A549 (cell line): ENCODE data around the gene C1orf174. TPM values are rescaled to one million over a fixed set of nuclear protein-coding genes. Genes with fewer than 3 reads are reported as not detected.

ENCODE experiments used
- ATAC-seq, 2 experiments: fragments of 200-7000 bp in 1 of 2; fragments of >200 bp in 1 of 2; cut with Nextera tagmentation in 1 of 2; cut with Tn5 transposase in 1 of 2; 3 replicates each; pipeline versions ENCODE4 v1.8.0 to v1.9.1; 2018 to 2020; ENCODE audit warnings: mild to moderate bottlenecking in 1 of 2, moderate library complexity in 1 of 2
- CTCF ChIA-PET: fragments of 300-600 bp; sonication (Branson Sonifier 250); formaldehyde crosslinking; extraction: SDS; loops from one replicate; lab custom pipeline; 2021; ENCODE audit warnings: antibody characterized with exemption, inconsistent platforms; lab: Yijun Ruan, JAX
- POLR2A ChIA-PET: fragments of 350-600 bp; formaldehyde crosslinking; extraction: SDS; loops from one replicate; lab custom pipeline; 2021; ENCODE audit warnings: antibody characterized with exemption, inconsistent platforms; lab: Yijun Ruan, JAX
- DNase-seq, 2 experiments: peaks; one replicate each; pipeline versions ENCODE4 v3.0.0 to v3.0.0-alpha.2; 2011 to 2016; ENCODE audit warnings: low read depth in 1 of 2, low spot score in 1 of 2
- FAIRE-seq: peaks from 2 replicates; lab custom pipeline; 2011; peaks lifted over from hg19 to GRCh38; lab: Jason Lieb, UNC
- H3K27ac ChIP-seq, 2 experiments: fragments of >200 bp; sonication (Bioruptor Twin); formaldehyde crosslinking; 3 replicates each; pipeline ENCODE4 v1.5.1; 2016 to 2017
- H3K4me1 ChIP-seq: fragments of >200 bp; sonication (Bioruptor Twin); formaldehyde crosslinking; 3 replicates; pipeline ENCODE4 v1.6.1; 2016
- H3K4me2 ChIP-seq: fragments of >200 bp; sonication (Bioruptor Twin); formaldehyde crosslinking; 3 replicates; pipeline ENCODE4 v1.6.1; 2016
- H3K4me3 ChIP-seq: fragments of >200 bp; sonication (Bioruptor Twin); formaldehyde crosslinking; 3 replicates; pipeline ENCODE4 v1.5.1; 2016
- H3K9me3 ChIP-seq: fragments of >200 bp; sonication (Bioruptor Twin); formaldehyde crosslinking; 3 replicates; pipeline ENCODE4 v1.6.1; 2016
- BHLHE40 ChIP-seq: IDR thresholded peaks from 2 replicates; pipeline ENCODE4 v1.6.1; 2012; ENCODE audit warnings: low read depth, low read length, inconsistent platforms
- CBX2 ChIP-seq: fragments of 200-600 bp; sonication (generic); IDR thresholded peaks from 2 replicates; pipeline ENCODE4 v1.6.1; 2016; ENCODE audit warnings: low read depth, mild to moderate bottlenecking, borderline replicate concordance
- CBX8 ChIP-seq: fragments of 200-600 bp; sonication (generic); IDR thresholded peaks from 2 replicates; pipeline ENCODE4 v1.6.1; 2016
- E2F6 ChIP-seq: IDR thresholded peaks from 2 replicates; pipeline ENCODE4 v1.6.1; 2012; ENCODE audit warnings: low read depth, borderline replicate concordance
- EHF ChIP-seq: fragments of 250-450 bp; sonication (Bioruptor Pico); IDR thresholded peaks from 2 replicates; pipeline ENCODE4 v1.5.0; 2020; ENCODE audit warnings: mild to moderate bottlenecking
- EP300 ChIP-seq, 2 experiments: fragments of >200 bp; sonication (Bioruptor Twin); formaldehyde crosslinking; IDR thresholded peaks; 2 replicates in 1 of 2; 3 replicates in 1 of 2; pipeline ENCODE4 v1.6.1; 2016 to 2017
- FOXS1 ChIP-seq: fragments of 250-450 bp; sonication (Bioruptor Pico); IDR thresholded peaks from 2 replicates; pipeline ENCODE4 v1.5.0; 2020; ENCODE audit warnings: mild to moderate bottlenecking, moderate library complexity
- GATA3 ChIP-seq: IDR thresholded peaks from 2 replicates; pipeline ENCODE4 v1.6.1; 2012; ENCODE audit warnings: borderline replicate concordance
- HES2 ChIP-seq: fragments of >200 bp; sonication (Bioruptor Twin); formaldehyde crosslinking; IDR thresholded peaks from 2 replicates; pipeline ENCODE4 v1.6.1; 2016
- HMGXB4 ChIP-seq: fragments of 250-450 bp; sonication (Bioruptor Pico); IDR thresholded peaks from 2 replicates; pipeline ENCODE4 v1.5.0; 2021; ENCODE audit warnings: mild to moderate bottlenecking, moderate library complexity, borderline replicate concordance
- HOXB13 ChIP-seq: fragments of 250-450 bp; sonication (Bioruptor Pico); IDR thresholded peaks from 2 replicates; pipeline ENCODE4 v1.5.0; 2020; ENCODE audit warnings: low read depth, mild to moderate bottlenecking, moderate library complexity
- MAX ChIP-seq: IDR thresholded peaks from 2 replicates; pipeline ENCODE4 v1.6.1; 2012
- NR3C1 ChIP-seq: fragments of >200 bp; sonication (Bioruptor Twin); formaldehyde crosslinking; IDR thresholded peaks from 3 replicates; pipeline ENCODE4 v1.6.1; 2017
- TFCP2L1 ChIP-seq: fragments of 250-450 bp; sonication (Bioruptor Pico); IDR thresholded peaks from 2 replicates; pipeline ENCODE4 v1.5.0; 2021; ENCODE audit warnings: mild to moderate bottlenecking
- ZNF302 ChIP-seq: fragments of 250-450 bp; sonication (Bioruptor Pico); IDR thresholded peaks from 2 replicates; pipeline ENCODE4 v1.9.0; 2021; ENCODE audit warnings: inconsistent platforms, mild to moderate bottlenecking, moderate library complexity
- WGBS: methylation state at CpG from one replicate; pipeline ENCODE4 v1.1.6; 2017; ENCODE audit errors: missing lambda C conversion rate; 5-methylcytosine and 5-hydroxymethylcytosine counted together
- polyA plus RNA-seq, 4 experiments: library from polyadenylated mRNA; depleted of rRNA in 3 of 4; stranded (reverse); fragments of >200 nt; fragmentation: RNase III in 1 of 4; extraction: RNeasy Plus Mini Kit Qiagen cat#74134 plus additional on column Dnase treatment in 1 of 4; gene quantifications; 2 replicates in 3 of 4; 3 replicates in 1 of 4; pipeline ENCODE4 v1.2.3, GENCODE V29; 2011 to 2017
- TF ChIP-seq, protein P1 (sequence below): fragments of 200-600 bp; sonication (generic); IDR thresholded peaks from 2 replicates; pipeline ENCODE4 v1.6.1; 2016; ENCODE audit warnings: antibody characterized with exemption, mild to moderate bottlenecking, moderate library complexity

C1orf174 gene
- polyA plus RNA-seq, 2 of the 4 experiments (the other 2 are of a cell fraction): 23.9 to 29.7 TPM

DNA sequence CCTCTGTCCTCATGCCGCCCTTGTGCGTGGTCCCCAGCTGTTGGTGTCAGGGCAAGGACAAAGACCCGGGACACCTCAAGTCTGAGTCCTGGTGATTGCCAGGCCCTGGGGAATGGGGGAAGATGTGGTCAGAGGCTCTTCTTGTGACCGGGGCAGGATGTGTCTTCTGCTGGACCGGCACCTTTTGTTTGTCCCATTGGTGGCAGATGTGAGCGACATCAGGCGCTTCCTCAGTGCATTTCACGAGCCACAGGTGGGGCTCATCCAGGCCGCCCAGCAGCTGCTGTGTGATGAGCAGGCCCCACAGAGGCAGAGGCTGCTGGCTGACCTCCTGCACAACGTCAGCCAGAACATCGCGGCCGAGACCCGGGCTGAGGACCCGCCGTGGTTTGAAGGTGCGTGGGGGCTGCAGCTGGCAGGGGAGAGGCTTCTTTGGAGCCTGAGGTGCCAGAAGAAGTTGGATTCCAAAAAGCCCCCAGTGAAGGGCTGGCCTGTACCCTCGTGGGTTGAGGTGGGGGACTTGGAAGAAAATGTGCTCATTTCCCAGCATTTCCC lies 34.4 kb downstream of the C1orf174 start:
- H3K4me1 ChIP-seq: no peaks in the 10 kb centered on the region
- WGBS: 85% methylated on average over 14 of the region's 18 CpGs
- FAIRE-seq: no peak
- no peak for TF ChIP-seq CBX8
- no peak for TF ChIP-seq HES2
- no peak for TF ChIP-seq TFCP2L1
- no peak for TF ChIP-seq ZNF302 (CRISPR knock-in tag)
- TF ChIP-seq MAX: no peak
- no peak for TF ChIP-seq NR3C1
- TF ChIP-seq, all 56 proteins: peak for 0
- no peak for DNase-seq
- no peak for ATAC-seq
- POLR2A ChIA-PET: no interaction called here
- no peaks in the 10 kb centered on the region for H3K9me3 ChIP-seq
- no peak overlapping the region for H3K4me2 ChIP-seq
- no peak overlapping the region for H3K4me3 ChIP-seq
- no peak overlapping the region for H3K27ac ChIP-seq
- CTCF ChIA-PET: interaction anchor here (1.8 kb wide), 1 partner anchor 9 kb away, joined by 6 read pairs; the partner anchor contains the start of genes CEP104 and DFFB

DNA sequence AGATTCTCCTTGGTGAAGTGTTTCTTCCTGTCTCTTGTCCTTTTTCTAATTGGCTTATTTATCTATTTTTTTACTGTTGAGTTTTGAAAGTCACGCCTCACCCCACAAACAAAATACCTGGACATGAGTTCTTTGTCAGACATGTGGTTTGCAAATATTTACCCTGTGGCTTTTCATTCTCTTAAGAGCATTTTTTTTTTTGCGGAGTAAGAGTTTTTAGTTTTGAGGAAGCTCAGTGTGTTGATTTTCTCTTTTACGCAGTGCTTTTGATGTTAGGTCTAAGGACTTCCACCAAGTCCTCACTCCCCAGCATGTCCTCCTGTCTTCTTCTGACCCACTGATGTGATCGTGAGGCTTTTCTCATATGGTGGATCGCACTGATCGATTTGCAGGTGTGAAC lies 35.2 kb downstream of the C1orf174 start:
- H3K4me3 ChIP-seq: no peak overlapping the region
- DNase-seq (no peak), ATAC-seq (no peak), FAIRE-seq (no peak)
- H3K4me2 ChIP-seq: no peak overlapping the region
- 73% methylated on average over 6 of the region's 6 CpGs for WGBS
- H3K9me3 ChIP-seq: no peaks in the 10 kb centered on the region
- ChIA-PET POLR2A (no interaction called here), CTCF (interaction anchor here (1.8 kb wide), 1 partner anchor 8 kb away, joined by 6 read pairs; the partner anchor contains the start of genes CEP104 and DFFB)
- no peak overlapping the region for H3K27ac ChIP-seq
- TF ChIP-seq, protein P1, sequence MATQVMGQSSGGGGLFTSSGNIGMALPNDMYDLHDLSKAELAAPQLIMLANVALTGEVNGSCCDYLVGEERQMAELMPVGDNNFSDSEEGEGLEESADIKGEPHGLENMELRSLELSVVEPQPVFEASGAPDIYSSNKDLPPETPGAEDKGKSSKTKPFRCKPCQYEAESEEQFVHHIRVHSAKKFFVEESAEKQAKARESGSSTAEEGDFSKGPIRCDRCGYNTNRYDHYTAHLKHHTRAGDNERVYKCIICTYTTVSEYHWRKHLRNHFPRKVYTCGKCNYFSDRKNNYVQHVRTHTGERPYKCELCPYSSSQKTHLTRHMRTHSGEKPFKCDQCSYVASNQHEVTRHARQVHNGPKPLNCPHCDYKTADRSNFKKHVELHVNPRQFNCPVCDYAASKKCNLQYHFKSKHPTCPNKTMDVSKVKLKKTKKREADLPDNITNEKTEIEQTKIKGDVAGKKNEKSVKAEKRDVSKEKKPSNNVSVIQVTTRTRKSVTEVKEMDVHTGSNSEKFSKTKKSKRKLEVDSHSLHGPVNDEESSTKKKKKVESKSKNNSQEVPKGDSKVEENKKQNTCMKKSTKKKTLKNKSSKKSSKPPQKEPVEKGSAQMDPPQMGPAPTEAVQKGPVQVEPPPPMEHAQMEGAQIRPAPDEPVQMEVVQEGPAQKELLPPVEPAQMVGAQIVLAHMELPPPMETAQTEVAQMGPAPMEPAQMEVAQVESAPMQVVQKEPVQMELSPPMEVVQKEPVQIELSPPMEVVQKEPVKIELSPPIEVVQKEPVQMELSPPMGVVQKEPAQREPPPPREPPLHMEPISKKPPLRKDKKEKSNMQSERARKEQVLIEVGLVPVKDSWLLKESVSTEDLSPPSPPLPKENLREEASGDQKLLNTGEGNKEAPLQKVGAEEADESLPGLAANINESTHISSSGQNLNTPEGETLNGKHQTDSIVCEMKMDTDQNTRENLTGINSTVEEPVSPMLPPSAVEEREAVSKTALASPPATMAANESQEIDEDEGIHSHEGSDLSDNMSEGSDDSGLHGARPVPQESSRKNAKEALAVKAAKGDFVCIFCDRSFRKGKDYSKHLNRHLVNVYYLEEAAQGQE: no peak
- TF ChIP-seq BHLHE40: no peak
- no peak for TF ChIP-seq EP300 (IDR thresholded peaks at IDR 0.05)
- no peaks in the 10 kb centered on the region for H3K4me1 ChIP-seq

- POLR2A ChIA-PET: no interaction called here
- CTCF ChIA-PET: interaction anchor here (1.1 kb wide), 1 partner anchor 20 kb away, joined by 3 read pairs; no protein-coding TSS in a partner anchor
- DNase-seq (no peak), ATAC-seq (no peak), FAIRE-seq (no peak)
- Histone ChIP-seq H3K9me3 (no peaks in the 10 kb centered on the region), H3K27ac (no peak overlapping the region), H3K4me3 (no peak overlapping the region), H3K4me2 (no peak overlapping the region), H3K4me1 (peaks cover under 1% of the 10 kb centered on the region; the same call in 1 of the 3 replicates)
- 92% methylated on average over 12 of the region's 12 CpGs for WGBS
- TF ChIP-seq GATA3 (no peak), HOXB13 (CRISPR knock-in tag) (no peak), HMGXB4 (CRISPR knock-in tag) (no peak), E2F6 (no peak), FOXS1 (CRISPR knock-in tag) (no peak), HES2 (no peak), EHF (CRISPR knock-in tag) (no peak), CBX2 (no peak), BHLHE40 (no peak)
- TF ChIP-seq, protein P1: no peak
Measured at GRCh38 chr1:3863231-3863935, 36.7 kb downstream of the C1orf174 start.
